Measurements from ENCODE around the gene FSD1.

Gene FSD1

GRCh38 chr19:4320419-4320818 lies 16.0 kb downstream of the FSD1 start:
- DNase-seq: no peak

- no peak for DNase-seq
These were observed 18.7 kb downstream of the FSD1 start for GRCh38 chr19:4322942-4323665.

- no peak for DNase-seq
These were observed 19.3 kb downstream of the FSD1 start for GRCh38 chr19:4323692-4324091.

DNA sequence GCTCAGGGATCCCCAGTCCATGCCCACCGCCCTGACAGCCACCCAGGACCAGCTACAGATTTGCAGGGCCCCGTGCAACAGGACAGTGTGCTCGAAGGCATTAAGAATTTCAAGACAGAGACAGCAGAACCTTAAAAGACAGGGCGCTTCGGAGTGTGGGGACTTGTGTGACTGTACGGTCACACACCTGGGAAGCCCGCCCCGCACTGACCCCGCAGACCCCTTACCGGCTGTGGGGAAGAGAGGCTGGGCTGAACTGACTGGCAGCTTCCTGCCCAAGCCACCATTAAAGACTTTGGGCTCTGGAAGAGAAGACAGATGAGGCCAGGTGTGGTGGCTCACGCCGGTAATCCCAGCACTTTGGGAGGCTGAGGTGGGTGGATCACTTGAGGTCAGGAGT lies 19.8 kb downstream of the FSD1 start:
- DNase-seq: no peak

DNA sequence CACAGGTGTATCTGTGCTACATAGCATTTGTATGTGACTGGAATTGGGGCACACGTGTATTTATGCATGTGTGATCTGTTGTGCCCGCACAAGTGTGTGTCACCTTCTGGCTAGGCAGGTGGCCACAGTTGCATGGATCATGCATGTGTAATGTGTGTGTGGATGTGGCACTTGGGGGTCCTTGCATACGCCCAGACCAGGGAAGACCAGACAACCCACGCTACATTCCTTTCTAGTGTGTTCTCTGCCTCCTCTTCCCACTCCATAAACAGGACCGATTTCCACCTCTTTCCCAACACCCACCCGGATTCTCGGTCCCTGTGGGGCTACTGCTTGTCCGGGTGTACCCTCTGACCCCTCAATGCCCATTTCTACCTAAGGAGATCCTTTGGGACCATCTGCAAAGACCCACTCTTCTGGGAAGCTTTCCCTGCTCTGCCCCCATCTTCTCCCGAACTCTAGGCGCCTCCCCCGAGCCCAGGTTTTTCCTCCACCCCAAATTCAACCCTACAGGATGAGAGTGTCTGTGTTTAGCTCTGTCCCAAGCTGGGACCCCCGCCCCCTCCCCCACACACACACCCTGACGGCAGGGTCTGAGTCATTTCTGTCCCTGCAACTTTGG lies 21.9 kb downstream of the FSD1 start:
- DNase-seq: no peak

DNA sequence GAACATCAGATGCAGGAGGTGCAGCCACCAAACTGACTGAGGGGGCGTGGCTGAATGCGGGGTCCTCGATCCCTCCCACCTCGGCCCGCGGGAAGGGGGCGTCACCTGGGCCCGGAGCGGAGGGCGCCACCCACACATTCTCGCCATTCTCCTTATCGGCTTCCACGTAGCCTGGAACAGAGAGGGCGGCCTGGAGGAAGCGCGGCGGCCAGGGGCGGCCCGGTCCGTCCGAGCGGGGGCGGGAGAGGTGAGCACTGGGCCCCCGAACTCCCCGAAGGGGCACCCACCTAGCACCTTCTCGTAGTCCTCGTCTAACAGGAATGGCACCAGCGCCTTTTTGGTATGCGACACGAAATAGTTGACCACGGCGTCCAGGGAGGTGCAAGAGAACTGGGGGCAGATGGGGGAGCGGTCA lies 22.4 kb downstream of the FSD1 start:
- DNase-seq: no peak

DNA sequence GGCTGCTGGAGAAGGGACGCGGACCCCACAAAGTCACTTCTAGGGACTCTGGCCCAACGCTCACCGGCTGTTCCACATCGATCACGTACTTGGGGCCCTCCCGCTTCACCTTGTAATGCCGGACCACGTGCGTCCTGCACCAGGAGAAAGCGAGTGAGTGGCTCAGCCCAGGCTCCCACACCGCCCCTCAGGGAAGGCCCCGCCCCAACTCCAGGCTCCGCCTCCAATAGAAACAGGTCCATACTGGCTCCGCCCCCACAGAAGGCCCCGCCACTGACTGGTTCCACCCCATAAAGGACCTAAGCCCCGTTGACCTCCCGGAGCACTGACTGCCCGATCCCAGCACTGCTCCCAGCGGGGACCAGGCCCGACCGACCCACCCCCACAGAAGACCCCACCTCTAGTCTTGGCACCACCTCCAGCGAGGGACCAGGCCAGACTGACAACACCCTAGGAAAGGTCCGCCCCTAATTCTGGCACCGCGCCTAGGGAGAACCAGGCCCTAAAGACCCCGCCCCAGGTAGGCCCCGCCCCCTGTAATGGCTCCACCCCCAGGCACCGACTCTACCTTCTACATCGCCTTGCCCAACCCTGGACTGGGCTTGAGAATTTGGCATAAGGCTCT lies 23.0 kb downstream of the FSD1 start:
- peak; percentile 61 to 64 for DNase-seq

- no peak for DNase-seq
These were observed 23.5 kb downstream of the FSD1 start for GRCh38 chr19:4327877-4328242.

- peak; percentile 91 to 94 for DNase-seq
These were observed 24.0 kb downstream of the FSD1 start for GRCh38 chr19:4328243-4328990.

DNA sequence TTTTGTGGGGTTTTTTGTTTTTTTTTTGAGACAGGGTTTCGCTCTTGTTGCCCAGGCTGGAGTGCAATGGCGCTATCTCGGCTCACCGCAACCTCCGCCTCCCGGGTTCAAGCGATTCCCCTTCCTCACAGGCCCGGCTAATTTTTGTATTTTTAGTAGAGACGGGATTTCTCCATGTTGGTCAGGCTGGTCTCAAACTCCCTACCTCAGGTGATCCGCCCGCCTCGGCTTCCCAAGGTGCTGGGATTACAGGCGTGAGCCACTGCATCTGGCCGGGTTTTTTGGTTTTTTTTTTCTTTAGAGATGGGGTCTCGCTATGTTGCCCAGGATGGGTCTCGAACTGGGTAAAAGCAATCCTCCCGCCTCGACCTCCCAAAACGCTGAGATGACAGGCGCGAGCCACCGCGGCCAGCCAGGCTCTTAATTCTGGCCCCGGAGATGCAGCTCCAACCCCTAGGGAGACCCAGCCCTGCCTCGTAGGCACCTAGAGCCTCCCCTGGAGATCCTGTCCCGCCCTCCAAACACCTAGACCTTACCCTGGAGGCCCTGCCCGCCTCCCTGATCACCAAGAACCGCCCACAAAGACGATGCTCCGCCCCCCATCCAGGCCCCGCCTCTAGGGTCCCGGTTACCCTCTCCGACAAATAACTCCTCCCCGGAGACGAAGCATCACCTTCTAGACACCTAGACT lies 24.7 kb downstream of the FSD1 start:
- DNase-seq: peak in 1 of 2 experiments; percentile 14

GRCh38 chr19:4329858-4330257 lies 25.5 kb downstream of the FSD1 start:
- DNase-seq: no peak

DNA sequence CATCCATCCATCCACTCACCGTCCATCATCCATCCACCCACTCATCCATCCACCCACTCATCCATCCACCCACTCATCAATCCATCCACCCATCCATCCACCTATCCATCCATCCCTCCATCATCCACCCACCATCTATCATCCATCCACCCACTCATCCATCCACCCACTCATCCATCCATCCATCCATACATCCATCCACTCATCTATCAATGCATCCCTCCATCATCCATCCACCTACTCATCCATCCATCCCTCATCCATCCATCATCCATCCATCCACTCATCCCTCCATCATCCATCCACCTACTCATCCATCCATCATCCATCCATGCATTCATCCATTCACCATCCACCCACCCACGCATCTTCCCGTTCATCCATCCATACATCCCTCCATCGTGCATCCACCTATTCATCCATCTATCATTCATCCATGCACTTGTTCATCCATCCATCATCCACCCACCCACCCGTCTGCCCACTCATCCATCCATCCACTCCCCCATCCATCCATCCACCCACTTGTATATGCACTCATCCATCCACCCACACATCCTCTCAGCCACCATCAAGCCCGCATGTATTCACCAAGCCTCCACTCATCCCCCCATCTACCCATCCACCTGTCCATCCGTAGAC lies 30.7 kb downstream of the FSD1 start:
- DNase-seq: no peak

GRCh38 chr19:4337906-4338440 lies 33.6 kb downstream of the FSD1 start:
- DNase-seq: no peak

DNA sequence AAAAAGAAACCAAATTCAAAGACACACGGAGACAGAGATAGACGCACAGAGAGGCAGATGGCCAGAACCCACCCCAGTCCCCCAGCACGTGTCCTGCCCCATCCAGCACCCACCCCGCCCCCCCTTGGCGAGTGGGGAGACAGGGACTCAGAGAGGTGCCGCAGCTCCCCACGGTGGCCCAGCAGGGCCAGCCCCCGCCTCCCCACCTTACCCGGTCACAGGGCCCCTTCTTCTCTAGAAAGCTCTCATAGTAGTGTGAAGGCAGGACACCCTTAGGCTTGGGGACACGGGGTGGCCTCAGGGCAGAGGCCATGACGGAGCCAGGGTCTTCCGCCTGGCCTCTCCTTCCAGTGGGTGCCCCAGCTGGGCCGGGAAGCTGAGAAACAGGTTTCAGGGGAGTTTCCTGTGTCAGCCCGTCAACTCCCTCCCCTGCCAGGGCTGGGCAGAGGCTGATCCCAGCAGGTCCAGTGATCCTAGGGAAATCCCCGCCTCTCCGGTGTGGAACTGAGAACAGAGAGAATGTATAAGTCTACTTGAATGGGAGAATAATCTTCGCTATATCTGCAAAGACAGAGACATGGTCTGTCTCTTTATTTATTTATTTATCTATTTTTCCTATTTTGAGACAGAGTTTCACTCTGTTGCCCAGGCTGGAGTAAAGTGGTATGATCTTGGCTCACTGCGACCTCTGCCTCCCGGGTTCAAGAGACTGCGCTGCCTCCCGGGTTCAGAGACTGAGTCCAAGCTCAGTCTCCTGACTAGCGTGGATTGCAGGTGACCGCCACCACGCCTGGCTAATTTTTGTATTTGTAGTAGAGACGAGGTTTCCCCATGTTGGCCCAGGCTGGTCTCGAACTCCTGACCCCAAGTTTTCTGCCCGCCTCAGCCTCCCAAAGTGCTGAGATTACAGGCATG lies 34.3 kb downstream of the FSD1 start, which contains the start of gene STAP2:
TSS of gene STAP2 (minus strand) at position 387 of the 915 bp plus-strand sequence. CDS start at position 313, 74 bp downstream.
- peak in 1 of 2 experiments; percentile 20 for DNase-seq

DNA sequence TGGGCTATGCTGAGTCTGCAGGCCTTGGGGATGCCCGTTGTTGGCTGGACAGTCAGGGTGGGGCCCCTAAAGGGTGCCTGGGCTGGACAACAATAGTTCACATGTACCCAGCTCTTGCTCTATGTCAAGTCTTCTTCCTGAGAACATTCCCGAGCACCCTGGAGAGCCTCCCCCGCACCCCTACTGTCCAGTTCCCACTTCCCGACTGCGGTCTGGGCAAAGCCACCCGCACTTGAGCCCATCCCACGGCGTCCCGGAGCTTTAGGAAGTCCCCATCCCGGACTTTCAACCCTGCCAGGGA lies 37.9 kb downstream of the FSD1 start:
- DNase-seq: no peak

GRCh38 chr19:4342615-4343369 lies 38.4 kb downstream of the FSD1 start:
- peak; percentile 88 to 89 for DNase-seq

- peak; percentile 89 for DNase-seq
These were observed 39.2 kb downstream of the FSD1 start, which contains the start of gene MPND for GRCh38 chr19:4343370-4344307. Gene MPND, plus strand, starts transcription at chr19:4343562. Its CDS starts 32 bp downstream, at chr19:4343594.

GRCh38 chr19:4345342-4346019 lies 41.1 kb downstream of the FSD1 start:
- DNase-seq: no peak
